ENCODE measurements around the gene SUMF1. TPM values are rescaled to one million over a fixed set of nuclear protein-coding genes. Genes with fewer than 3 reads are reported as not detected.

The SUMF1 gene
- total RNA-seq, 1 experiment from 2014 or later: 37.1 TPM

DNA sequence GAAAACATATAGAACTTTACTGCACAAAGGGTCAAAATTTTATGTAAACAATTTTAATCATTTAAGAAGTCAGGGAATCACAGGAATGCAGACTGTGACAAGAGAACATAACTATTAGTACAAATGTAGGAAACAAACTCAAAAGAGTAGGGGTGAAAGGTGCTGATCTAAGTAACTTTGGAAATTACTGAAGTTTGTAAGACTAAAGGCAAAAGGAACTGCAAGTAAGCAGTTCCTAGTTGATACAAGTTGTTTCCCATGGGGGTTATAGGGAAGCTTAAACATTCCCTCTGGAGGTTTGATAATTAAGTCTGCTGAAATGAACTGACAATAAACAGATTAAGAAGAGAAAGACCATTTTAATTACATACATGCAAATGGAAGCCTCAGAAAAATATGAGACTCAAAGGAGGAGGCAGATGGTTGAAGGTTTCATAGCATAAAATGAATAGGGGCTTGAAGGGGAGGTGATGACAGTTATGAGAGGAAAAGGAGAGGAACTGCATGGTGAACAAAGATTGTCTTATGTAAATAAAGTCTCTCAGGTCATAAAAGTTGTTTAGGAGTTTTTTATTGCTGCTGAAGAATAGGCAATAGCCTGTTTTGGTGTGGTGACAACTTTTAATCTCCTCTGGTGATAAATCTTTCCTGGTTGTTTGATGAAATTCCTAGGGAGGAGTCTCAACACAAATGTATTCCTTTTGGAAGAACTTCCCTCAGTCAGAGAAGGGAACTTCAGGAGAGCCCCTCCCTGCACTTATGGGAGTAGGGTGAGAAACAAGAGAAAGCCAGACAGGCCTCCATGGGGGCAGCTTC is 146.8 kb downstream of the SUMF1 start:
- DNase-seq: no peak
- Histone ChIP-seq H3K4me3 (no peak overlapping the region), H3K27me3 (no peaks in the 10 kb centered on the region), H3K36me3 (no peaks in the 10 kb centered on the region), H3K9me3 (no peaks in the 10 kb centered on the region)

DNA sequence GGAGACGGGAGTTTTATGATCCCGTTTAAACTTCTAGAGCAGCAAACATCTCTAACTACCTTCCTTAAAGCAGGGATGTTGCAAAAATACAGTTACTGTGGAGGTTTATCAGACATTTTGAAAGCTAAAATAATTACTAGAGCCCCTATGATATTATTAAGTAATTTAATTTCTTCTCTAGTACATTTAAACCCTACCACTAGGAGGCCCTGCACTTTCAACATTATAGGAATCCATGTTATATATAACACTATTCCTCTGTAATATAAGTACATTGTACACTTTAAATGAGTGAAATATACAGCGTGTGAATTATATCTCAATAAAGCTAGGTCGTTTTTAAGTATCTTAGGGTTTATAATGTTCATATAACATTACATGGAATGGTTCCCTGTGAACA is 152.4 kb downstream of the SUMF1 start:
- no peaks in the 10 kb centered on the region for H3K27me3 ChIP-seq
- no peak overlapping the region for H3K4me3 ChIP-seq
- DNase-seq: no peak
- no peaks in the 10 kb centered on the region for H3K9me3 ChIP-seq
- H3K36me3 ChIP-seq: no peaks in the 10 kb centered on the region; the same call in 1 of the 2 replicates

DNA sequence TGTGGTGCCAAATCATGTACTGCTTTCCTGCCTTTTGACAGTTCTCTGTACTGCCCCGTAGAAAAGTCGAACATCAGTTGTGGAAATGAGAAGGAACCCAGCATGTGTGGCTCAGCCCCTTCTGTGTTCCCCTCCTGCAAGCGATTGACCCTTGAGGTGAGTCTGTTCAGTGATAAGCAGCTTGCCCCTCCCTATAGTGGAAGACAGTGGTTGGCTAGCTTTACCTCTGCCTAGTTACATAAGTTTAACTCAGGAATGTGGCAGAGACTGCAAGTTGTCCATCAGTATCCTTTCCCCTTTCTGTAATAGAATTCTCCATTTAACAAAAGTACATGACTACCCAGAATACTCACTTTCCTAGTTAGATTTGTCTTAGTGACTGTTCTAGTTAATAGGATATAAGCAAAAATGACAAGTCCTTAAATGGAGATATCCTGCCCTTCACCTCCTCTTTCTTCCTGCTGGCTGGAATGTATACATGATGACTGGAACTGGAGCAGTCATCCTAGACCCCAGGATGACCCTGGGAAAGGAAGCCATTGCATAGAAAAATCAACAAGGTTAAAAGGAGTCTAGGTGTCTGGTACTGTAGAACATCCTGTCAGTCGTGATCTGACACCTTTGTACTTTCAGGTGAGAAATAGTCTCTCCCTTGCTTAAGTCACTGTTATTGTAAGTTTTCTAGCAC is 153.3 kb downstream of the SUMF1 start:
- no peaks in the 10 kb centered on the region for H3K9me3 ChIP-seq
- no peaks in the 10 kb centered on the region for H3K27me3 ChIP-seq
- DNase-seq: no peak
- no peaks in the 10 kb centered on the region; the same call in 1 of the 2 replicates for H3K36me3 ChIP-seq
- H3K4me3 ChIP-seq: no peak overlapping the region

DNA sequence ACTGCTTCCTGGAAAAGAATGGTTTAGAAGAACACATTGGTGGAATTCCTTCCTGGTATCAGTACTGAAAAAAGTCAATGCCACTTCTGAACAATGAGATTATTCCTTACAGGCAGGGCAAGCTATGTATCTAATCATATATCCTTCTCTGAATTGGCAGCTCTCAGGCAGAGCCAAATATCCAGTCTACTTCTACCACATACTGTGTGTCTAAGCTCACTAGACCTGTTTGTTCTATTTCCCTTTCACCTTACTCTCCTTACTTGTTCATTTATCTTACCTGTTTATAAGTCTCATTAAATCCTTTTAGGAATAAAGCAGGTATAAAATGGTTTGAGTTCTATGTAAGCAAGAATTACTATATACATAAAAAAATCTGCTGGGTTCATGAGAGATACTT is 155.6 kb downstream of the SUMF1 start:
- Histone ChIP-seq H3K9me3 (no peaks in the 10 kb centered on the region), H3K4me3 (no peak overlapping the region), H3K36me3 (no peaks in the 10 kb centered on the region; the same call in 1 of the 2 replicates), H3K27me3 (no peaks in the 10 kb centered on the region)
- no peak for DNase-seq

Other genes starting within 250 kb of the SUMF1 start
- 6.6 and 11.9 TPM in 2 replicates for gene SETMAR, start 163.9 kb downstream of the SUMF1 start, total RNA-seq (2014; rRNA removed; shearing (Covaris generic); ENCODE audit: low replicate concordance)
- 1.7 and 10.4 TPM in 2 replicates for gene ITPR1, start 26.1 kb upstream of the SUMF1 start, total RNA-seq (2014; rRNA removed; shearing (Covaris generic); ENCODE audit: low replicate concordance)

All from MG63 (cell line).